ENCODE data around the gene PPP2R5E.

Gene PPP2R5E

DNA sequence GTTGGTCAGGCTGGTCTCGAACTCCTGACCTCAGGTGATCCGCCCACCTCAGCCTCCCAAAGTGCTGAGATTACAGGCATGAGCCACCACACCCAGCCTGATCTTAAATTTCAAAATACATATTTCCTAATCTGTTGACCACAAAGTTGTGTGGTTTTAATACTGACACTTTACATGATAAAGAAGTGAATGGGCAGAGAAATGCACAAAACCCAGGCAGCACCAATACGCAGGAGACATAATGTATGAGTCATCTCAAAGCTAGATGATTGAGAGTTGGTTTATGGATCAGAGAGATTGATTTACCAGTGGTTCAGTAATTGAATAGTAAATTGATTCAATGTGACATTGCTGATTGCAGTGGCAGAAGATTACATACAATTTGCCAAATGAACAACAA, 19.2 kb upstream of the PPP2R5E start:
- no peak for ATAC-seq
- TF ChIP-seq ZNF565 (CRISPR knock-in tag; conservative IDR thresholded peaks at IDR 0.05; ENCODE audit: low read depth) = no peak
- TF ChIP-seq TCF4 (CRISPR knock-in tag; IDR thresholded peaks at IDR 0.05; ENCODE audit: borderline replicate concordance) = no peak
- TF ChIP-seq CSDC2 (CRISPR knock-in tag; IDR thresholded peaks at IDR 0.05) = no peak
- TF ChIP-seq ISL1 (CRISPR knock-in tag; IDR thresholded peaks at IDR 0.05) = no peak
- TF ChIP-seq, protein P1, sequence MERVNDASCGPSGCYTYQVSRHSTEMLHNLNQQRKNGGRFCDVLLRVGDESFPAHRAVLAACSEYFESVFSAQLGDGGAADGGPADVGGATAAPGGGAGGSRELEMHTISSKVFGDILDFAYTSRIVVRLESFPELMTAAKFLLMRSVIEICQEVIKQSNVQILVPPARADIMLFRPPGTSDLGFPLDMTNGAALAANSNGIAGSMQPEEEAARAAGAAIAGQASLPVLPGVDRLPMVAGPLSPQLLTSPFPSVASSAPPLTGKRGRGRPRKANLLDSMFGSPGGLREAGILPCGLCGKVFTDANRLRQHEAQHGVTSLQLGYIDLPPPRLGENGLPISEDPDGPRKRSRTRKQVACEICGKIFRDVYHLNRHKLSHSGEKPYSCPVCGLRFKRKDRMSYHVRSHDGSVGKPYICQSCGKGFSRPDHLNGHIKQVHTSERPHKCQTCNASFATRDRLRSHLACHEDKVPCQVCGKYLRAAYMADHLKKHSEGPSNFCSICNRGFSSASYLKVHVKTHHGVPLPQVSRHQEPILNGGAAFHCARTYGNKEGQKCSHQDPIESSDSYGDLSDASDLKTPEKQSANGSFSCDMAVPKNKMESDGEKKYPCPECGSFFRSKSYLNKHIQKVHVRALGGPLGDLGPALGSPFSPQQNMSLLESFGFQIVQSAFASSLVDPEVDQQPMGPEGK (CRISPR knock-in tag; IDR thresholded peaks at IDR 0.05; ENCODE audit: borderline replicate concordance) = no peak
- no peak for TF ChIP-seq SNAI2 (CRISPR knock-in tag; IDR thresholded peaks at IDR 0.05)
- TF ChIP-seq ESRRG (CRISPR knock-in tag; IDR thresholded peaks at IDR 0.05) = no peak
- TF ChIP-seq, protein P2, sequence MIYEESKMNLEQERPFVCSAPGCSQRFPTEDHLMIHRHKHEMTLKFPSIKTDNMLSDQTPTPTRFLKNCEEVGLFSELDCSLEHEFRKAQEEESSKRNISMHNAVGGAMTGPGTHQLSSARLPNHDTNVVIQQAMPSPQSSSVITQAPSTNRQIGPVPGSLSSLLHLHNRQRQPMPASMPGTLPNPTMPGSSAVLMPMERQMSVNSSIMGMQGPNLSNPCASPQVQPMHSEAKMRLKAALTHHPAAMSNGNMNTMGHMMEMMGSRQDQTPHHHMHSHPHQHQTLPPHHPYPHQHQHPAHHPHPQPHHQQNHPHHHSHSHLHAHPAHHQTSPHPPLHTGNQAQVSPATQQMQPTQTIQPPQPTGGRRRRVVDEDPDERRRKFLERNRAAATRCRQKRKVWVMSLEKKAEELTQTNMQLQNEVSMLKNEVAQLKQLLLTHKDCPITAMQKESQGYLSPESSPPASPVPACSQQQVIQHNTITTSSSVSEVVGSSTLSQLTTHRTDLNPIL (CRISPR knock-in tag; IDR thresholded peaks at IDR 0.05; ENCODE audit: low read depth) = no peak

DNA sequence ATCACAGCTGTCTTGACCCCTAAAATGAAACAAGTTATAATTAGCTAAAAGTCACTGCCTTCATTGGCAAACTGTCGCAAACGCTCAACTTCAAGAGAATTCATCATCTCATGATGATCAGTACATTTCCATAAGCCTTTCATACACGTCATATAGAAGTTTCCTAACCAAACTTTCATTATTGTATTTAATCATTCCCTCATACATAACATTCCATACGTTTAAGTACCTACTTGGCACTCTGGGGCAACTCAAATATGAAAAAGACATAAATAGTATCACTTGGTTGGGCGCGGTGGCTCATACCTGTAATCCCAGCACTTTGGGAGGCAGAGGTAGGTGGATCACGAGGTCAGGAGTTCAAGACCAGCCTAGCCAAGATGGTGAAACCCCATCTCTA, 12.4 kb upstream of the PPP2R5E start:
- TF ChIP-seq SNAI2 (CRISPR knock-in tag; IDR thresholded peaks at IDR 0.05) (no peak), BACH2 (CRISPR knock-in tag; IDR thresholded peaks at IDR 0.05; ENCODE audit: borderline replicate concordance) (no peak), ZNF565 (CRISPR knock-in tag; conservative IDR thresholded peaks at IDR 0.05; ENCODE audit: low read depth) (no peak), PPARA (CRISPR knock-in tag; IDR thresholded peaks at IDR 0.05; ENCODE audit: borderline replicate concordance) (no peak), ESRRG (CRISPR knock-in tag; IDR thresholded peaks at IDR 0.05) (no peak)
- ATAC-seq = no peak

DNA sequence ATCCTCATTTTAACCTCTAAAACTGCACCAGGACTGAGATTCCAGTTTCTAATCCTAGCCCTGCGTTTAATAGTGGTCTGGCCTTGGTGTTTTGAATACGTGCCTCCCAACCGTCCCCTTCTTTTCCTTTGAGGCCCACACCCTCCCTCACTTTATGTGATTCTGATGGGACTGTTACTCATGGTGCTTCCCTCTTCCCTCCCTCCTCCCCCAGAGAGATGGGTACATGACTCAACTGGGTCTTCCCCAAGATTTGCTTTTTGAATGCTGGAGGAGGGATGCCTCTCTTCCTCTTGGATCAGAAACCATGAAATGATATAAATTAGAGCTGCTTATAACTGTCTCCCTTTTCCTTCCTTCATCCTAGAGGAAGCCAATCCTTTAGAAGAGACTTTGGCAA, 8.2 kb upstream of the PPP2R5E start:
- no peak; the same call in 2 of the 3 replicates for ATAC-seq
- TF ChIP-seq RARB (CRISPR knock-in tag; IDR thresholded peaks at IDR 0.05) (no peak), TOX (CRISPR knock-in tag; IDR thresholded peaks at IDR 0.05; ENCODE audit: borderline replicate concordance) (no peak), ZNF8 (CRISPR knock-in tag; IDR thresholded peaks at IDR 0.05) (no peak), ZNF565 (CRISPR knock-in tag; conservative IDR thresholded peaks at IDR 0.05; ENCODE audit: low read depth) (no peak), ARNTL (CRISPR knock-in tag; IDR thresholded peaks at IDR 0.05; ENCODE audit: borderline replicate concordance, low read depth) (no peak), CSDC2 (CRISPR knock-in tag; IDR thresholded peaks at IDR 0.05) (no peak), OSR1 (CRISPR knock-in tag; IDR thresholded peaks at IDR 0.05) (no peak), ZFP3 (CRISPR knock-in tag; IDR thresholded peaks at IDR 0.05) (no peak), ZC3H10 (CRISPR knock-in tag; IDR thresholded peaks at IDR 0.05) (no peak), PPARA (CRISPR knock-in tag; IDR thresholded peaks at IDR 0.05; ENCODE audit: borderline replicate concordance) (no peak), GLIS3 (CRISPR knock-in tag; IDR thresholded peaks at IDR 0.05) (no peak)
- TF ChIP-seq, protein P2 (CRISPR knock-in tag; IDR thresholded peaks at IDR 0.05; ENCODE audit: low read depth) = no peak
- TF ChIP-seq, protein P3, sequence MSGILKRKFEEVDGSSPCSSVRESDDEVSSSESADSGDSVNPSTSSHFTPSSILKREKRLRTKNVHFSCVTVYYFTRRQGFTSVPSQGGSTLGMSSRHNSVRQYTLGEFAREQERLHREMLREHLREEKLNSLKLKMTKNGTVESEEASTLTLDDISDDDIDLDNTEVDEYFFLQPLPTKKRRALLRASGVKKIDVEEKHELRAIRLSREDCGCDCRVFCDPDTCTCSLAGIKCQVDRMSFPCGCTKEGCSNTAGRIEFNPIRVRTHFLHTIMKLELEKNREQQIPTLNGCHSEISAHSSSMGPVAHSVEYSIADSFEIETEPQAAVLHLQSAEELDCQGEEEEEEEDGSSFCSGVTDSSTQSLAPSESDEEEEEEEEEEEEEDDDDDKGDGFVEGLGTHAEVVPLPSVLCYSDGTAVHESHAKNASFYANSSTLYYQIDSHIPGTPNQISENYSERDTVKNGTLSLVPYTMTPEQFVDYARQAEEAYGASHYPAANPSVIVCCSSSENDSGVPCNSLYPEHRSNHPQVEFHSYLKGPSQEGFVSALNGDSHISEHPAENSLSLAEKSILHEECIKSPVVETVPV (CRISPR knock-in tag; IDR thresholded peaks at IDR 0.05) = no peak
- TF ChIP-seq, protein P4, sequence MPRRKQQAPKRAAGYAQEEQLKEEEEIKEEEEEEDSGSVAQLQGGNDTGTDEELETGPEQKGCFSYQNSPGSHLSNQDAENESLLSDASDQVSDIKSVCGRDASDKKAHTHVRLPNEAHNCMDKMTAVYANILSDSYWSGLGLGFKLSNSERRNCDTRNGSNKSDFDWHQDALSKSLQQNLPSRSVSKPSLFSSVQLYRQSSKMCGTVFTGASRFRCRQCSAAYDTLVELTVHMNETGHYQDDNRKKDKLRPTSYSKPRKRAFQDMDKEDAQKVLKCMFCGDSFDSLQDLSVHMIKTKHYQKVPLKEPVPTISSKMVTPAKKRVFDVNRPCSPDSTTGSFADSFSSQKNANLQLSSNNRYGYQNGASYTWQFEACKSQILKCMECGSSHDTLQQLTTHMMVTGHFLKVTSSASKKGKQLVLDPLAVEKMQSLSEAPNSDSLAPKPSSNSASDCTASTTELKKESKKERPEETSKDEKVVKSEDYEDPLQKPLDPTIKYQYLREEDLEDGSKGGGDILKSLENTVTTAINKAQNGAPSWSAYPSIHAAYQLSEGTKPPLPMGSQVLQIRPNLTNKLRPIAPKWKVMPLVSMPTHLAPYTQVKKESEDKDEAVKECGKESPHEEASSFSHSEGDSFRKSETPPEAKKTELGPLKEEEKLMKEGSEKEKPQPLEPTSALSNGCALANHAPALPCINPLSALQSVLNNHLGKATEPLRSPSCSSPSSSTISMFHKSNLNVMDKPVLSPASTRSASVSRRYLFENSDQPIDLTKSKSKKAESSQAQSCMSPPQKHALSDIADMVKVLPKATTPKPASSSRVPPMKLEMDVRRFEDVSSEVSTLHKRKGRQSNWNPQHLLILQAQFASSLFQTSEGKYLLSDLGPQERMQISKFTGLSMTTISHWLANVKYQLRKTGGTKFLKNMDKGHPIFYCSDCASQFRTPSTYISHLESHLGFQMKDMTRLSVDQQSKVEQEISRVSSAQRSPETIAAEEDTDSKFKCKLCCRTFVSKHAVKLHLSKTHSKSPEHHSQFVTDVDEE (CRISPR knock-in tag; IDR thresholded peaks at IDR 0.05) = no peak
- TF ChIP-seq, protein P5, sequence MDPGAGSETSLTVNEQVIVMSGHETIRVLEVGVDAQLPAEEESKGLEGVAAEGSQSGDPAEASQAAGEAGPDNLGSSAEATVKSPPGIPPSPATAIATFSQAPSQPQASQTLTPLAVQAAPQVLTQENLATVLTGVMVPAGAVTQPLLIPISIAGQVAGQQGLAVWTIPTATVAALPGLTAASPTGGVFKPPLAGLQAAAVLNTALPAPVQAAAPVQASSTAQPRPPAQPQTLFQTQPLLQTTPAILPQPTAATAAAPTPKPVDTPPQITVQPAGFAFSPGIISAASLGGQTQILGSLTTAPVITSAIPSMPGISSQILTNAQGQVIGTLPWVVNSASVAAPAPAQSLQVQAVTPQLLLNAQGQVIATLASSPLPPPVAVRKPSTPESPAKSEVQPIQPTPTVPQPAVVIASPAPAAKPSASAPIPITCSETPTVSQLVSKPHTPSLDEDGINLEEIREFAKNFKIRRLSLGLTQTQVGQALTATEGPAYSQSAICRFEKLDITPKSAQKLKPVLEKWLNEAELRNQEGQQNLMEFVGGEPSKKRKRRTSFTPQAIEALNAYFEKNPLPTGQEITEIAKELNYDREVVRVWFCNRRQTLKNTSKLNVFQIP (CRISPR knock-in tag; IDR thresholded peaks at IDR 0.05; ENCODE audit: borderline replicate concordance, low read depth) = no peak
